ENCODE results near the gene DPYSL3. TPM values are rescaled to one million over a fixed set of nuclear protein-coding genes. Genes with fewer than 3 reads are reported as not detected.

The DPYSL3 gene
- total RNA-seq, 1 donor from 2014 or later: 1.6 TPM

- DNase-seq (ENCODE audit: low read depth) (peak; percentile 93), FAIRE-seq (peak; percentile 94)
- H3K4me3 ChIP-seq (ENCODE audit: low read depth, low read length): no peak overlapping the region
- no peak for TF ChIP-seq CTCF (IDR thresholded peaks at IDR 0.05; ENCODE audit: insufficient read depth, low read length, severe bottlenecking)
- no peaks in the 10 kb centered on the region for H3K36me3 ChIP-seq (ENCODE audit: control insufficient read depth, insufficient read depth, low read length)
- H3K27me3 ChIP-seq (ENCODE audit: control insufficient read depth, insufficient read depth, low read length): no peaks in the 10 kb centered on the region
These were observed 105.9 kb downstream of the DPYSL3 start for GRCh38 chr5:147403651-147404640.

GRCh38 chr5:147400881-147401280 lies 109.0 kb downstream of the DPYSL3 start:
- no peaks in the 10 kb centered on the region for H3K36me3 ChIP-seq (ENCODE audit: control insufficient read depth, insufficient read depth, low read length)
- TF ChIP-seq CTCF (IDR thresholded peaks at IDR 0.05; ENCODE audit: insufficient read depth, low read length, severe bottlenecking): no peak
- H3K4me3 ChIP-seq (ENCODE audit: low read depth, low read length): no peak overlapping the region
- no peaks in the 10 kb centered on the region for H3K27me3 ChIP-seq (ENCODE audit: control insufficient read depth, insufficient read depth, low read length)
- DNase-seq (ENCODE audit: low read depth): peak; percentile 17
- no peak for FAIRE-seq

GRCh38 chr5:147400126-147400809 lies 109.6 kb downstream of the DPYSL3 start:
- H3K36me3 ChIP-seq (ENCODE audit: control insufficient read depth, insufficient read depth, low read length): no peaks in the 10 kb centered on the region
- FAIRE-seq (peak; percentile 28), DNase-seq (ENCODE audit: low read depth) (no peak)
- no peak overlapping the region for H3K4me3 ChIP-seq (ENCODE audit: low read depth, low read length)
- TF ChIP-seq CTCF (IDR thresholded peaks at IDR 0.05; ENCODE audit: insufficient read depth, low read length, severe bottlenecking): no peak
- no peaks in the 10 kb centered on the region for H3K27me3 ChIP-seq (ENCODE audit: control insufficient read depth, insufficient read depth, low read length)

- Histone ChIP-seq H3K4me3 (ENCODE audit: low read depth, low read length) (no peak overlapping the region), H3K36me3 (ENCODE audit: control insufficient read depth, insufficient read depth, low read length) (no peaks in the 10 kb centered on the region), H3K27me3 (ENCODE audit: control insufficient read depth, insufficient read depth, low read length) (no peaks in the 10 kb centered on the region)
- TF ChIP-seq CTCF (IDR thresholded peaks at IDR 0.05; ENCODE audit: insufficient read depth, low read length, severe bottlenecking): no peak
- FAIRE-seq (no peak), DNase-seq (ENCODE audit: low read depth) (no peak)
These were observed 111.0 kb downstream of the DPYSL3 start for GRCh38 chr5:147398860-147399259.

GRCh38 chr5:147397616-147398015 lies 112.3 kb downstream of the DPYSL3 start:
- H3K36me3 ChIP-seq (ENCODE audit: control insufficient read depth, insufficient read depth, low read length): no peaks in the 10 kb centered on the region
- DNase-seq (ENCODE audit: low read depth) (no peak), FAIRE-seq (no peak)
- H3K4me3 ChIP-seq (ENCODE audit: low read depth, low read length): no peak overlapping the region
- peak; percentile 23 for TF ChIP-seq CTCF (IDR thresholded peaks at IDR 0.05; ENCODE audit: insufficient read depth, low read length, severe bottlenecking)
- no peaks in the 10 kb centered on the region for H3K27me3 ChIP-seq (ENCODE audit: control insufficient read depth, insufficient read depth, low read length)

Measured in bronchial epithelial cell (primary cell).